HepG2 (cell line): Measurements from ENCODE around the gene PRDX4. TPM values are rescaled to one million over a fixed set of nuclear protein-coding genes. Genes with fewer than 3 reads are reported as not detected.

Source experiments
- ZBTB40 ChIP-seq, 2 experiments: fragments of 450-650 bp in 1 of 2; sonication (generic) in 1 of 2; formaldehyde crosslinking in 1 of 2; IDR thresholded peaks; 2 replicates each; pipeline versions ENCODE4 v1.6.1 to v1.8.0; 2016 to 2022; ENCODE audit warnings: antibody characterized with exemption in 1 of 2, mild to moderate bottlenecking in 1 of 2, missing genetic modification reagents in 1 of 2
- ZBTB8A ChIP-seq: sonication (generic); formaldehyde crosslinking; IDR thresholded peaks from 2 replicates; pipeline ENCODE4 v1.4.0; 2020; ENCODE audit warnings: mild to moderate bottlenecking, low read depth, missing genetic modification reagents, borderline replicate concordance
- polyA plus RNA-seq, 8 experiments: library from polyadenylated mRNA; depleted of rRNA in 3 of 8; stranded (reverse) in 7 of 8; unstranded in 1 of 8; fragments of >200 nt; fragmentation: Illumina TruSeq in 4 of 8; extraction: Trizol in 4 of 8; gene quantifications; 2 replicates each; pipeline versions ENCODE4 v1.2.1 to v1.2.3, GENCODE V29; 2011 to 2016; ENCODE audit warnings: low read depth in 4 of 8, missing spikeins in 1 of 8, mixed read lengths in 1 of 8; ENCODE audit not compliant: insufficient read depth in 1 of 8
- total RNA-seq, 5 experiments: library from RNA; depleted of rRNA; stranded (reverse); fragments of >200 nt; fragmentation: Illumina TruSeq; extraction: Trizol; gene quantifications; 2 replicates each; pipeline ENCODE4 v1.2.3, GENCODE V29; 2016; ENCODE audit warnings: low read depth in 1 of 5
- TF ChIP-seq, protein P1 (sequence below): sonication (generic); formaldehyde crosslinking; IDR thresholded peaks from 2 replicates; pipeline ENCODE4 v1.4.0; 2020; ENCODE audit warnings: missing genetic modification reagents

Gene PRDX4
- total and polyA plus RNA-seq, 2 of the 13 experiments (the other 11 are each of a cell fraction or from before 2014, with no cell fraction given) = 217 to 252 TPM

GRCh38 chrX:23667239-23668177 lies at the start of gene PRDX4 (continued):
- TF ChIP-seq ZBTB40 (IDR thresholded peaks at IDR 0.05) = no peak
- TF ChIP-seq ZBTB40 (CRISPR knock-in tag; IDR thresholded peaks at IDR 0.05) = 0 out of 2 replicates have a peak, but pooled peaks have one; percentile 37
- TF ChIP-seq, protein P1, sequence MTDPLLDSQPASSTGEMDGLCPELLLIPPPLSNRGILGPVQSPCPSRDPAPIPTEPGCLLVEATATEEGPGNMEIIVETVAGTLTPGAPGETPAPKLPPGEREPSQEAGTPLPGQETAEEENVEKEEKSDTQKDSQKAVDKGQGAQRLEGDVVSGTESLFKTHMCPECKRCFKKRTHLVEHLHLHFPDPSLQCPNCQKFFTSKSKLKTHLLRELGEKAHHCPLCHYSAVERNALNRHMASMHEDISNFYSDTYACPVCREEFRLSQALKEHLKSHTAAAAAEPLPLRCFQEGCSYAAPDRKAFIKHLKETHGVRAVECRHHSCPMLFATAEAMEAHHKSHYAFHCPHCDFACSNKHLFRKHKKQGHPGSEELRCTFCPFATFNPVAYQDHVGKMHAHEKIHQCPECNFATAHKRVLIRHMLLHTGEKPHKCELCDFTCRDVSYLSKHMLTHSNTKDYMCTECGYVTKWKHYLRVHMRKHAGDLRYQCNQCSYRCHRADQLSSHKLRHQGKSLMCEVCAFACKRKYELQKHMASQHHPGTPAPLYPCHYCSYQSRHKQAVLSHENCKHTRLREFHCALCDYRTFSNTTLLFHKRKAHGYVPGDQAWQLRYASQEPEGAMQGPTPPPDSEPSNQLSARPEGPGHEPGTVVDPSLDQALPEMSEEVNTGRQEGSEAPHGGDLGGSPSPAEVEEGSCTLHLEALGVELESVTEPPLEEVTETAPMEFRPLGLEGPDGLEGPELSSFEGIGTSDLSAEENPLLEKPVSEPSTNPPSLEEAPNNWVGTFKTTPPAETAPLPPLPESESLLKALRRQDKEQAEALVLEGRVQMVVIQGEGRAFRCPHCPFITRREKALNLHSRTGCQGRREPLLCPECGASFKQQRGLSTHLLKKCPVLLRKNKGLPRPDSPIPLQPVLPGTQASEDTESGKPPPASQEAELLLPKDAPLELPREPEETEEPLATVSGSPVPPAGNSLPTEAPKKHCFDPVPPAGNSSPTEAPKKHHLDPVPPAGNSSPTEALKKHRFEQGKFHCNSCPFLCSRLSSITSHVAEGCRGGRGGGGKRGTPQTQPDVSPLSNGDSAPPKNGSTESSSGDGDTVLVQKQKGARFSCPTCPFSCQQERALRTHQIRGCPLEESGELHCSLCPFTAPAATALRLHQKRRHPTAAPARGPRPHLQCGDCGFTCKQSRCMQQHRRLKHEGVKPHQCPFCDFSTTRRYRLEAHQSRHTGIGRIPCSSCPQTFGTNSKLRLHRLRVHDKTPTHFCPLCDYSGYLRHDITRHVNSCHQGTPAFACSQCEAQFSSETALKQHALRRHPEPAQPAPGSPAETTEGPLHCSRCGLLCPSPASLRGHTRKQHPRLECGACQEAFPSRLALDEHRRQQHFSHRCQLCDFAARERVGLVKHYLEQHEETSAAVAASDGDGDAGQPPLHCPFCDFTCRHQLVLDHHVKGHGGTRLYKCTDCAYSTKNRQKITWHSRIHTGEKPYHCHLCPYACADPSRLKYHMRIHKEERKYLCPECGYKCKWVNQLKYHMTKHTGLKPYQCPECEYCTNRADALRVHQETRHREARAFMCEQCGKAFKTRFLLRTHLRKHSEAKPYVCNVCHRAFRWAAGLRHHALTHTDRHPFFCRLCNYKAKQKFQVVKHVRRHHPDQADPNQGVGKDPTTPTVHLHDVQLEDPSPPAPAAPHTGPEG = no peak
- TF ChIP-seq ZBTB8A = no peak
